IPS DF 4.7 (cell line): ENCODE measurements around the gene PGLYRP4.
"Not testable (repeated sequence)": the region's sequence is repeated elsewhere in the genome, so short reads cannot be mapped to it uniquely, and the experiment has no call there.

Experiments
- DNase-seq: peaks from one replicate; pipeline ENCODE4 v3.0.0-alpha.2; 2013; ENCODE audit warnings: low spot score; ENCODE audit errors: extremely low read depth

PGLYRP4 gene

GRCh38 chr1:153357076-153357852, 8.6 kb upstream of the PGLYRP4 start:
- no peak for DNase-seq

GRCh38 chr1:153356392-153357075, 7.9 kb upstream of the PGLYRP4 start:
- no peak for DNase-seq

- peak; percentile 46 for DNase-seq
Measured at GRCh38 chr1:153355445-153356071, 6.9 kb upstream of the PGLYRP4 start.

GRCh38 chr1:153354515-153355193, 6.0 kb upstream of the PGLYRP4 start:
- no peak for DNase-seq

GRCh38 chr1:153353226-153353947, 4.7 kb upstream of the PGLYRP4 start:
- DNase-seq, result peak; percentile 38

GRCh38 chr1:153352523-153352922, 3.9 kb upstream of the PGLYRP4 start:
- DNase-seq, result peak; percentile 38

- DNase-seq, result no peak
Measured at GRCh38 chr1:153350321-153350957, 1.8 kb upstream of the PGLYRP4 start.

- no peak for DNase-seq
Measured at GRCh38 chr1:153349363-153350320, 1.0 kb upstream of the PGLYRP4 start.

- no peak for DNase-seq
Measured at GRCh38 chr1:153347856-153348255, 785 bp downstream of the PGLYRP4 start.

GRCh38 chr1:153347049-153347448, 1.6 kb downstream of the PGLYRP4 start:
- not testable (repeated sequence) for DNase-seq

GRCh38 chr1:153346077-153346723, 2.4 kb downstream of the PGLYRP4 start:
- DNase-seq, result no peak

GRCh38 chr1:153345187-153346076, 3.2 kb downstream of the PGLYRP4 start:
- DNase-seq, result no peak

GRCh38 chr1:153344718-153345025, 4.0 kb downstream of the PGLYRP4 start:
- no peak for DNase-seq

GRCh38 chr1:153343811-153344717, 4.6 kb downstream of the PGLYRP4 start:
- no peak for DNase-seq

GRCh38 chr1:153343040-153343681, 5.5 kb downstream of the PGLYRP4 start:
- no peak for DNase-seq

GRCh38 chr1:153342178-153342577, 6.5 kb downstream of the PGLYRP4 start:
- no peak for DNase-seq
